A673 (cell line): ENCODE measurements around the gene SPRED2. TPM values are rescaled to one million over a fixed set of nuclear protein-coding genes. Genes with fewer than 3 reads are reported as not detected.

Experiments
- BruUV-seq: library from RNA; stranded (reverse); fragments of 400-500 nt; replicated peaks from 2 replicates; lab custom pipeline; 2021; lab: Mats Ljungman, UMichigan
- CTCF ChIA-PET: fragments of 300-600 bp; sonication (Branson Sonifier 250); formaldehyde crosslinking; loops from one replicate; lab custom pipeline; 2022; ENCODE audit warnings: antibody characterized with exemption; lab: Charles Lee
- POLR2A ChIA-PET: fragments of 300-600 bp; sonication (Branson Sonifier 250); formaldehyde crosslinking; loops from one replicate; lab custom pipeline; 2022; ENCODE audit warnings: antibody characterized with exemption; ENCODE audit not compliant: low non-redundant PET; lab: Charles Lee
- DNase-seq: peaks from one replicate; pipeline ENCODE4 v3.0.0-alpha.2; 2015; ENCODE audit warnings: low spot score
- H3K27ac ChIP-seq: fragments of 200-600 bp; sonication (generic); 2 replicates; pipeline ENCODE4 v1.5.1; 2016; ENCODE audit warnings: mixed run types, low read depth, mild to moderate bottlenecking, mixed read lengths, antibody characterized with exemption, low read length; ENCODE audit not compliant: poor library complexity, severe bottlenecking
- H3K27me3 ChIP-seq: fragments of 200-600 bp; sonication (generic); replicated peaks from 2 replicates; pipeline ENCODE4 v1.6.1; 2017; ENCODE audit warnings: mixed run types, low read depth, mild to moderate bottlenecking, mixed read lengths, antibody characterized with exemption, low read length; ENCODE audit not compliant: insufficient read depth, poor library complexity
- H3K36me3 ChIP-seq: fragments of 200-600 bp; sonication (generic); 2 replicates; pipeline ENCODE4 v1.6.1; 2016; ENCODE audit warnings: mixed run types, mild to moderate bottlenecking, mixed read lengths, antibody characterized with exemption, low read length; ENCODE audit not compliant: insufficient read depth, poor library complexity, severe bottlenecking
- H3K4me1 ChIP-seq: fragments of 200-600 bp; sonication (generic); 2 replicates; pipeline ENCODE4 v1.6.1; 2017; ENCODE audit warnings: mixed run types, mild to moderate bottlenecking, mixed read lengths, antibody characterized with exemption, low read length; ENCODE audit not compliant: insufficient read depth, poor library complexity, severe bottlenecking
- H3K4me3 ChIP-seq: fragments of 200-600 bp; sonication (generic); 2 replicates; pipeline ENCODE4 v1.5.1; 2016; ENCODE audit warnings: low read depth, mixed run types, mild to moderate bottlenecking, mixed read lengths, low read length; ENCODE audit not compliant: poor library complexity, severe bottlenecking
- H3K9me3 ChIP-seq: fragments of 200-600 bp; sonication (generic); 2 replicates; pipeline ENCODE4 v1.6.1; 2016; ENCODE audit warnings: mixed run types, low read depth, mild to moderate bottlenecking, mixed read lengths, antibody characterized with exemption, low read length; ENCODE audit not compliant: poor library complexity, severe bottlenecking
- EZH2 ChIP-seq: fragments of 200-600 bp; sonication (generic); IDR thresholded peaks from 2 replicates; pipeline ENCODE4 v1.6.1; 2017; ENCODE audit warnings: borderline replicate concordance, low read depth, mild to moderate bottlenecking, mixed read lengths, antibody characterized with exemption, low read length; ENCODE audit not compliant: poor library complexity, severe bottlenecking
- intact Hi-C: fragments of 100-400 bp; cut with micrococcal nuclease; formaldehyde crosslinking; loops from one replicate; pipeline ENCODE4 v1.10.0; 2022; ENCODE audit not compliant: unreplicated experiment
- total RNA-seq: library from RNA; stranded (reverse); gene quantifications from 2 replicates; pipeline ENCODE4 v1.2.3, GENCODE V29; 2021
- TF ChIP-seq, protein P1 (sequence below): fragments of 300-800, 200-600 bp; sonication (generic); conservative IDR thresholded peaks from 2 replicates; pipeline ENCODE4 v1.5.1; 2017; ENCODE audit warnings: low read depth, mild to moderate bottlenecking, antibody characterized with exemption, low read length, moderate library complexity, mixed read lengths

The SPRED2 gene
- total RNA-seq, 1 experiment from 2014 or later: 79.4 TPM

DNA sequence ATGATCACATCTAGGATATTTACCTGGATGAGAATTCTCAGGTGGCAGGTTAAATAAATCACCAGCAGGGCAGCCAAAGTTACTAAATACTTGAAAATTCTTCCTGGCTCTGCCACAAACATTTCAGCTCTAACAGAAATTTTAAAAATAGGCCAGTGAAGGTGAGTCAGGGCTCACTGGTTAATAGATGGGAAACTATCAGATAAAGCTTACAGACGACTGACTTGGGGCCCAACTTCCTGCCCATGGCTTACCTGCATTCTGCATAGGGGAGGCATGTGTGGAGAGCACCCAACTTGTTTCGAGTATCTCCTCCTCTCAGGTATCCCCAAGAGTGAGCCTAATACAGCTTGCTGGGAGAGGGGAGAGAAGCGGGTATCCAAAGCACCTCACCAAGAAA lies 57.8 kb downstream of the SPRED2 start:
- TF ChIP-seq EZH2: no peak
- TF ChIP-seq, protein P1, sequence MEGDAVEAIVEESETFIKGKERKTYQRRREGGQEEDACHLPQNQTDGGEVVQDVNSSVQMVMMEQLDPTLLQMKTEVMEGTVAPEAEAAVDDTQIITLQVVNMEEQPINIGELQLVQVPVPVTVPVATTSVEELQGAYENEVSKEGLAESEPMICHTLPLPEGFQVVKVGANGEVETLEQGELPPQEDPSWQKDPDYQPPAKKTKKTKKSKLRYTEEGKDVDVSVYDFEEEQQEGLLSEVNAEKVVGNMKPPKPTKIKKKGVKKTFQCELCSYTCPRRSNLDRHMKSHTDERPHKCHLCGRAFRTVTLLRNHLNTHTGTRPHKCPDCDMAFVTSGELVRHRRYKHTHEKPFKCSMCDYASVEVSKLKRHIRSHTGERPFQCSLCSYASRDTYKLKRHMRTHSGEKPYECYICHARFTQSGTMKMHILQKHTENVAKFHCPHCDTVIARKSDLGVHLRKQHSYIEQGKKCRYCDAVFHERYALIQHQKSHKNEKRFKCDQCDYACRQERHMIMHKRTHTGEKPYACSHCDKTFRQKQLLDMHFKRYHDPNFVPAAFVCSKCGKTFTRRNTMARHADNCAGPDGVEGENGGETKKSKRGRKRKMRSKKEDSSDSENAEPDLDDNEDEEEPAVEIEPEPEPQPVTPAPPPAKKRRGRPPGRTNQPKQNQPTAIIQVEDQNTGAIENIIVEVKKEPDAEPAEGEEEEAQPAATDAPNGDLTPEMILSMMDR: no peak
- DNase-seq: no peak
- H3K9me3 ChIP-seq: no peaks in the 10 kb centered on the region
- no peak overlapping the region for H3K27ac ChIP-seq
- ChIA-PET POLR2A (no interaction called here), CTCF (no interaction called here)
- H3K36me3 ChIP-seq: no peaks in the 10 kb centered on the region
- no TSS peak for BruUV-seq
- no peak overlapping the region for H3K4me3 ChIP-seq
- H3K4me1 ChIP-seq: peaks cover 29% of the 10 kb centered on the region
- no peaks in the 10 kb centered on the region for H3K27me3 ChIP-seq
- intact Hi-C loops: no loop called here

DNA sequence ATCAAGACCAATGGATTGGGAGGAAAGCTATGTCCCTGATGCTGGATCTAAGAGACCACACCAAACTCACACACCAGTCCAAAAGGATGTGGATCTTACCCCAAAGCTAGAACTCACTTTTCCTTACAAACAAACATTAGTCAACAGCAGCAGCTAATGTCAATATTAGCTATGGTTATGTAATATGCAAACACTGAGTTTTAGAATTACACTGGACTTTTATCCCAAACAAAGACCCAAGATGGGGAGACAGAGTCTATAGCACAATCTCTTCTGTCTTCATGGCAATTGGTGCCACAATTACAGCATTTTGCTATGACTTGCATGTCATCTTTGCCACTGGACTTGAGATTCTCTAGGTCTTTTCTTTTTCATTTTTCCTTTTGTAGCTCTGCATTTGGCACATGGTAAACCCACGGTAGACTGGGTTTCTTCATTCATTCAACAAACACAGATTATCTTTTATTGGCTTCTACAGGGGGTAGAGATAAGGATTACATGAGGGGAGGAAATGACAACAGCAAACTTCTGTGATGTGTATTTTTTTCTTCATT lies 59.0 kb downstream of the SPRED2 start:
- ChIA-PET CTCF (no interaction called here), POLR2A (no interaction called here)
- intact Hi-C loops: no loop called here
- Histone ChIP-seq H3K27me3 (no peaks in the 10 kb centered on the region), H3K4me3 (no peak overlapping the region), H3K4me1 (peaks cover 27% of the 10 kb centered on the region), H3K36me3 (no peaks in the 10 kb centered on the region), H3K9me3 (no peaks in the 10 kb centered on the region), H3K27ac (no peak overlapping the region)
- DNase-seq: no peak
- TF ChIP-seq, protein P1: no peak
- no peak for TF ChIP-seq EZH2
- no TSS peak for BruUV-seq

DNA sequence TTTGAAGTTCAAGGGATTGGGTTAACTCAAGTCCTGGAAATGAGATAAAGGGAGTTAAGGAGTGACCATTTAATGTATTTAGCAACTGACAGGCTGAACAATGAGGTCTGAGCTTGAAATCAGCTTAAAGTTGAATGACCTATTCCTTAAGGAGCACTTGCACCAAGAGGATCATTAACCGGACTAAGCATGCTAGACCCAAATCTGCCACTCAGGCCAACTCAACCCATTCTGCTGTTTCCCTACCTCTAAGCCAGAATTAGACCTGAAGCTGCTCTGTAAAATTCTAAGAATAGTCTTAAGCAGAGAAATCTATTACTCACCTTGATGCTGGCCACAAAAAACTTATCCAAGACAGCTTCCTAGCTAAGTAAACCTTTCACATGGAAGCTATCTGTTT lies 59.8 kb downstream of the SPRED2 start:
- POLR2A ChIA-PET: no interaction called here
- no peaks in the 10 kb centered on the region for H3K9me3 ChIP-seq
- peak overlapping the region; percentile 5 for H3K27ac ChIP-seq
- no peak overlapping the region for H3K4me3 ChIP-seq
- no peak for DNase-seq
- peaks cover 34% of the 10 kb centered on the region for H3K4me1 ChIP-seq
- H3K27me3 ChIP-seq: no peaks in the 10 kb centered on the region
- CTCF ChIA-PET: no interaction called here
- intact Hi-C loops: no loop called here
- no peaks in the 10 kb centered on the region for H3K36me3 ChIP-seq
- TF ChIP-seq, protein P1: no peak
- TF ChIP-seq EZH2: no peak
- BruUV-seq: no TSS peak
